OCI-LY7 (cell line): ENCODE measurements around the gene CCL22.

Experiments used
- EZH2phosphoT487 ChIP-seq: fragments of 200-600 bp; sonication (generic); IDR thresholded peaks from 2 replicates; pipeline ENCODE4 v1.6.1; 2018; ENCODE audit warnings: low read depth, borderline replicate concordance, mild to moderate bottlenecking, mixed run types, antibody characterized with exemption, low read length, moderate library complexity, mixed read lengths
- TF ChIP-seq, protein P1 (sequence below): fragments of 200-600 bp; sonication (generic); conservative IDR thresholded peaks from 2 replicates; pipeline ENCODE4 v1.5.1; 2014; ENCODE audit warnings: mild to moderate bottlenecking, antibody characterized with exemption, low read length, moderate library complexity, mixed read lengths

DNA sequence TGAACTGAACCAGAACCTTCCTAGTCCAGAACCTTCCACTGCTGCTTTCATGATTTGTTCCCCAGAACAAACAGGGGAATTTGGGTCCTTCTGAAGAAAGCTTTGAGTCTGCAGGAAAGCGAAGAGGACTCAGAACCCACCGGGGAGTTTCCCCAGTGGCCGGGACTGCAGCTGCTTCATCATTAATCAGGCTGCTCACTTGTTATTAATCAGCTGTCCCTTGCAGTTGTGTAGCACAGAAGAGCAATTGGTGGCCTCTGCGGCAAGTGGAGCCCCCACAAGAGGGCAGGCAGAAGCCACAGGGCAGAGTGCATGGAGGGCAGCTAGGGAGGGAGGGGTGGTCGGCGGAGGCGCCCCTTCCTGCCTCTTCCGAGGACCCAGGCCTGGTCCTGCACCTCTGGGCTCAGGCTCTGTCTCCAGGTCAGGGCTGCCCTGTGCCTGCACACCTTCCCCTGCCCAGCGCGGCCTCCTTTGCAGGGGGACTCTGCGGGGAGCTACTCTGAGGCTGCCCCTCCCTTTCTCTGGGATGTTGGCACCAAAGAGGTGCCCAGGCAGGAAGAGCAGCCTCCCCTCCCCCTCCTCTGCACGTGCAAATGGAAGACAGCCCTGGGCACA is 52.9 kb downstream of the CCL22 start:
- TF ChIP-seq, protein P1, sequence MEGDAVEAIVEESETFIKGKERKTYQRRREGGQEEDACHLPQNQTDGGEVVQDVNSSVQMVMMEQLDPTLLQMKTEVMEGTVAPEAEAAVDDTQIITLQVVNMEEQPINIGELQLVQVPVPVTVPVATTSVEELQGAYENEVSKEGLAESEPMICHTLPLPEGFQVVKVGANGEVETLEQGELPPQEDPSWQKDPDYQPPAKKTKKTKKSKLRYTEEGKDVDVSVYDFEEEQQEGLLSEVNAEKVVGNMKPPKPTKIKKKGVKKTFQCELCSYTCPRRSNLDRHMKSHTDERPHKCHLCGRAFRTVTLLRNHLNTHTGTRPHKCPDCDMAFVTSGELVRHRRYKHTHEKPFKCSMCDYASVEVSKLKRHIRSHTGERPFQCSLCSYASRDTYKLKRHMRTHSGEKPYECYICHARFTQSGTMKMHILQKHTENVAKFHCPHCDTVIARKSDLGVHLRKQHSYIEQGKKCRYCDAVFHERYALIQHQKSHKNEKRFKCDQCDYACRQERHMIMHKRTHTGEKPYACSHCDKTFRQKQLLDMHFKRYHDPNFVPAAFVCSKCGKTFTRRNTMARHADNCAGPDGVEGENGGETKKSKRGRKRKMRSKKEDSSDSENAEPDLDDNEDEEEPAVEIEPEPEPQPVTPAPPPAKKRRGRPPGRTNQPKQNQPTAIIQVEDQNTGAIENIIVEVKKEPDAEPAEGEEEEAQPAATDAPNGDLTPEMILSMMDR, result no peak
- no peak for TF ChIP-seq EZH2phosphoT487
